GM21786 (cell line): ENCODE measurements around the gene PIM1.
"Not testable (repeated sequence)": the region's sequence is repeated elsewhere in the genome, so short reads cannot be mapped to it uniquely, and the experiment has no call there.

Experiments used
- ATAC-seq: cut with Tn5 transposase; IDR thresholded peaks from one replicate; pipeline ENCODE4 v1.9.1; 2021; ENCODE audit not compliant: unreplicated experiment

Gene PIM1

DNA sequence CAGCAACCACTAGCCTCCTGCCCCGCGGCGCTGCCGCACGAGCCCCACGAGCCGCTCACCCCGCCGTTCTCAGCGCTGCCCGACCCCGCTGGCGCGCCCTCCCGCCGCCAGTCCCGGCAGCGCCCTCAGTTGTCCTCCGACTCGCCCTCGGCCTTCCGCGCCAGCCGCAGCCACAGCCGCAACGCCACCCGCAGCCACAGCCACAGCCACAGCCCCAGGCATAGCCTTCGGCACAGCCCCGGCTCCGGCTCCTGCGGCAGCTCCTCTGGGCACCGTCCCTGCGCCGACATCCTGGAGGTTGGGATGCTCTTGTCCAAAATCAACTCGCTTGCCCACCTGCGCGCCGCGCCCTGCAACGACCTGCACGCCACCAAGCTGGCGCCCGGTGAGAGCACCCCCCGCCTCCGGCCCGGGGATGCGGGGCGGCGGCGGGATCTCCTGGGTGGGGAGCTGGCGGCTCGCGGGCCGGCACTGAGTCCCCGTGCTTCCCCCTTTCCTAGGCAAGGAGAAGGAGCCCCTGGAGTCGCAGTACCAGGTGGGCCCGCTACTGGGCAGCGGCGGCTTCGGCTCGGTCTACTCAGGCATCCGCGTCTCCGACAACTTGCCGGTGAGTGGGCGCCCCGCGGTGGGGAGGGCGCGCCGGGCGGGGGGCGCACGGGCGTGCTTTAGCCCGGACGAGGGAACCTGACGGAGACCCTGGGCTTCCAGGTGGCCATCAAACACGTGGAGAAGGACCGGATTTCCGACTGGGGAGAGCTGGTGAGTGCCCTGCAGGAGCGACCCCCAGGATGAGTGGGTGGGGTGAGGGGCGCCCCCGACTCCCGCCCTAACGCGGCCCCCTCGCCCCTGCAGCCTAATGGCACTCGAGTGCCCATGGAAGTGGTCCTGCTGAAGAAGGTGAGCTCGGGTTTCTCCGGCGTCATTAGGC is 585 bp downstream of the PIM1 start:
- peak; percentile 26 for ATAC-seq

DNA sequence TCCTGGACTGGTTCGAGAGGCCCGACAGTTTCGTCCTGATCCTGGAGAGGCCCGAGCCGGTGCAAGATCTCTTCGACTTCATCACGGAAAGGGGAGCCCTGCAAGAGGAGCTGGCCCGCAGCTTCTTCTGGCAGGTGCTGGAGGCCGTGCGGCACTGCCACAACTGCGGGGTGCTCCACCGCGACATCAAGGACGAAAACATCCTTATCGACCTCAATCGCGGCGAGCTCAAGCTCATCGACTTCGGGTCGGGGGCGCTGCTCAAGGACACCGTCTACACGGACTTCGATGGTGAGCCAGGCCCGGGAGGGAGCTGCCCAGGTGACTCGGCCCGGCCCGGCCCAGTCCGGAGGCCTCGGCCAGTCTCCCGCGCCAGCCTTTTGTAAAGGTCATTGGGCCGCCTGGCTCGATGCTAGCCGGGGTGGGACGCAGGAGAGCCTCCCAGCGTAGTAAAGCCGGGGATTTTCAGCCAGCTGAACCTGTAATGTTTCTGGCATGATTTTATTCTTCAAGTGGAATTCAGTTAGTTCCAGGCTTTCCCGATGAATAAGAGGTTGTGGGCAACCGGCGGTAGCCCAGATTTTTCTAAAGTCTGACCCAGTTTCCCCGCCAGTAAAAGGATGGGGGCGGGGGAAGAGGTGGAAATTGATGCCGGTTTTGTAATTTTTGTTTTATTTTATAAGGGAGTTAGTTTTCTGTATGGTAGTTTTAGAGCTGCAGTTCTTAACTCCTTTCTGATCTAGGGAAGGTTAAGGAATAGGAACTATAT is 1.4 kb downstream of the PIM1 start:
- ATAC-seq = no peak

- ATAC-seq = no peak
Observed at GRCh38 chr6:37171970-37172812, 2.2 kb downstream of the PIM1 start.

GRCh38 chr6:37172912-37173492 is 3.0 kb downstream of the PIM1 start:
- ATAC-seq = no peak

DNA sequence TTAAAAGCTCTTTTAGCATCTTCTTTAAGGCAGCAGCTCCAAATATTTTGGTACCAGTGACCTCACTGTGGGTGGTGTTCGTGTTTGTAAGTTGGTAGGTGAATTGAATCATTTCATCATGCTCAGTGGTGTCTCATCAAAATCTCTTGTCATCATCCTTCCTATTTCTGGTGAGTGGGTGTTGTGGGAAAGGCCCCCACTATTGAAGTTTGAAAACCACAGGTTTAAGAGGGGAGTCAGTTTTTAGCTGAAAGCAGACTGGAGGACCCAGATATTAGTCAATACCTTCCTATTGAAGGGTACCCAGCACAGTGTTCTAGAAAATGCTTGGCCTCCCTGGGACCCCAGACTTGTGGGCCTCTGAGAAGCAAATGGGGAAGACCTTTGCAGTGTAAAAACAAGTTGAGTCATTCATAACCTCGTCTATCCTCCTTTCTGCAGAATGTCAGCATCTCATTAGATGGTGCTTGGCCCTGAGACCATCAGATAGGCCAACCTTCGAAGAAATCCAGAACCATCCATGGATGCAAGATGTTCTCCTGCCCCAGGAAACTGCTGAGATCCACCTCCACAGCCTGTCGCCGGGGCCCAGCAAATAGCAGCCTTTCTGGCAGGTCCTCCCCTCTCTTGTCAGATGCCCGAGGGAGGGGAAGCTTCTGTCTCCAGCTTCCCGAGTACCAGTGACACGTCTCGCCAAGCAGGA is 3.7 kb downstream of the PIM1 start:
- no peak for ATAC-seq

DNA sequence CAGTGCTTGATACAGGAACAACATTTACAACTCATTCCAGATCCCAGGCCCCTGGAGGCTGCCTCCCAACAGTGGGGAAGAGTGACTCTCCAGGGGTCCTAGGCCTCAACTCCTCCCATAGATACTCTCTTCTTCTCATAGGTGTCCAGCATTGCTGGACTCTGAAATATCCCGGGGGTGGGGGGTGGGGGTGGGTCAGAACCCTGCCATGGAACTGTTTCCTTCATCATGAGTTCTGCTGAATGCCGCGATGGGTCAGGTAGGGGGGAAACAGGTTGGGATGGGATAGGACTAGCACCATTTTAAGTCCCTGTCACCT is 4.2 kb downstream of the PIM1 start:
- no peak for ATAC-seq

- no peak for ATAC-seq
Observed at GRCh38 chr6:37174515-37175331, 4.8 kb downstream of the PIM1 start.

DNA sequence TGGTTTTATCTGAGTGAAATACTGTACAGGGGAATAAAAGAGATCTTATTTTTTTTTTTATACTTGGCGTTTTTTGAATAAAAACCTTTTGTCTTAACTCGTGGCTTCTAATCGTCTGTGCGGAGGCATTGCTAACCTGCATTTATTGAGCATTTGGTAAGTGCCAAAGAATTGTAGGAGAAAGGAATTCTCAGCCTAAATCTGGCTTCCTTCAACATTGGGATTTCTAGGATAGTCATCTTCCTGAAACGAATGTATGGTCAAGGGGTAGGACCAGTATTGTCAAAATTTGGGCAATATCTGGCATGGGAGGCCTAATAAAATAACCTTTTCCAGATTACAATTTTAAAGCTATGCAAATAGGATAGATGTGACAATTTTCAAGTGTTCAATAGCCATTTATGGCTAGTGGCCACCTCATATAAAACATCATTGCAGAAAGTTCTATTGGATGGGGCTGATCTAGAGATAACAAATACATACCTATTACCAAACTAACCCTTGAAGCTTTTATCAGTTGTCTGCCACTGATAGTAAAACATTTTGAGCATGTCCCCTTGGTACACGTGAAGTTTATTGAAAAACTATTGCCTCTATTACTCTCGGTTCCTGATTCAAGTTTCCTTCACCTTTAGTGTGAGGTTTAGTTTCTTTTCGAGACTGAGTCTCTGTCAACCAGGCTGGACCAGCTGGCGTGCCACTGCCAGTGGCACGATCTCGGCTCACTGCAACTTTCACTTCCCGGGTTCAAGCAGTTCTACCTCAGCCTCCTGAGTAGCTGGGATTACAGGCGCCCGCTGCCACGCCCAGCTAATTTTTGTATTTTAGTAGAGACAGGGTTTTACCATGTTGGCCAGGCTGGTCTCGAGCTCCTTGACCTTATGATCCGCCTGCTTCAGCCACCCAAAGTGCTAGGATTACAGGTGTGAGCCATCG is 5.6 kb downstream of the PIM1 start:
- no peak for ATAC-seq

GRCh38 chr6:37176268-37177076 is 6.5 kb downstream of the PIM1 start:
- no peak for ATAC-seq

- ATAC-seq = no peak
Observed at GRCh38 chr6:37177077-37177934, 7.4 kb downstream of the PIM1 start.

DNA sequence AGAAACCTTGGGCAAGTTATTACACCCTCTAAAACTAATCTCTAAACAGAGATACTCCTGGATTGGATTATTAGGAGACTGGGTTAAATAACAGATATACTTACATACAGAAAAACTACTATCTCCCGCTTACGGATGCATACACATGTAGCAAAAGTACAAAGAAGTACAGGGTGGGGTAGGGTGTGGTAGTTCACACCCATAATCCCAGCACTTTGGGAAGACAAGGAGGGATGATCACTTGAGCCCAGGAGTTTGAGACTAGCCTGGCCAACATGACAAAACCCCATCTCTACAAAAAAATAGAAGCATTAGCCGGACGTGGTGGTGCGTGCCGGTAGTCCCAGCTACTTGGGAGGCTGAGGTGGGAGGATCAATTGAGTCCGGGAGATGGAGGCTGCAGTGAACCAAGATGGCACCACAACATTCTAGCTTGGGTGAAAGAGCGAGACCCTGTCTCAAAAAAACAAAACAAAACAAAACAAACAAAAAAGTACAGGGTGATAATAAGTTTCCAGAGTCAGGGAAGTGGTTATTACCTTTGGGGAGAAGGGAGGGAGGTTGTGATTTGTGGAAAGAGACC is 8.1 kb downstream of the PIM1 start:
- no peak for ATAC-seq

DNA sequence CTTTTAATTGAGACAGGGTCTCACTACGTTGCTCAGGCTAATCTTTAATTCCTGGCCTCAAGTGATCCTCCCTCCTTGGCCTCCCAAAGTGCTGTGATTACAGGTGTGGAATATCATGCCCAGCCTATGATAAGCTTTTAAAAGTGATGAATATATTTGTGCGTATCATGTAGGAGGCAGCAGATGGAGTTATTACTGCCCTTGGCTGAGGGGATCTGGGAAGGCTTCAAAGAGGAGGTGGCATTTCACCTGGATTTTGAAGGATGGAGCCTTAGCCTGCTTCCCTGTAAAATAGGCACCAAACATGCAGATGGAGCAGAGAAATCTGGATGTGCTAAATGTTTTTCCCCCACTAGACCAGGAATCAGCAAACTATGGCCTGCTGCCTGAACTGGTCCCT is 10.1 kb downstream of the PIM1 start:
- no peak for ATAC-seq

DNA sequence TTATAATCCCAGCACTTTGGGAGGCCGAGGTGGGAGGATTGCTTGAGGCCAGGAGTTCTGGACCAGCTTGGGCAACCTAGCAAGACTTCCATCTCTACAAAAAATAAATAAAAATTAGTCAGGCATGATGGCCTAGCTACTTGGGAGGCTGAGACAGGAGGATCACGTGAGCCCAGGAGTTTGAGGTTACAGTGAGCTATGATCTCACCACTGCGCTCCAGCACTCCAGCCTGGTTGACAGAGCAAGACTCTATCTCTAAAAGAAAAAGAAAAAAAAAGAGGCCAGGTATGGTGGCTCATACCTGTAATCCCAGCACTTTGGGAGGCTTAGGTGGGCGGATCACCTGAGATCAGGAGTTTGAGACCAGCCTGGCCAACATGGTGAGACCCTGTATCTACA is 10.7 kb downstream of the PIM1 start:
- ATAC-seq = not testable (repeated sequence)

GRCh38 chr6:37182736-37183590 is 13.0 kb downstream of the PIM1 start:
- ATAC-seq = no peak

GRCh38 chr6:37185949-37186720 is 16.2 kb downstream of the PIM1 start:
- not testable (repeated sequence) for ATAC-seq
